Right lobe of liver (tissue), 6 donors: ENCODE measurements around the gene CYS1. TPM values are rescaled to one million over a fixed set of nuclear protein-coding genes. Genes with fewer than 3 reads are reported as not detected.
"Not testable (repeated sequence)": the region's sequence is repeated elsewhere in the genome, so short reads cannot be mapped to it uniquely, and the experiment has no call there.

Experiments
- ATAC-seq, 4 donors: fragments of 200-7000 bp; cut with Tn5 transposase; one replicate each; pipeline ENCODE4 v1.9.1; 2020; ENCODE audit warnings: mild to moderate bottlenecking in 4 of 4, moderate library complexity in 4 of 4
- DNase-seq, 3 donors: peaks; one replicate each; pipeline ENCODE4 v3.0.0-alpha.2; 2020
- H3K27ac ChIP-seq, 3 donors: fragments of 200-600 bp; one replicate each; pipeline ENCODE4 v1.8.0; 2022
- H3K27me3 ChIP-seq, 2 donors: fragments of 200-600 bp; one replicate each; pipeline ENCODE4 v1.8.0; 2022
- H3K36me3 ChIP-seq, 4 donors: fragments of 200-600 bp; sonication (generic) in 1 of 4; one replicate each; pipeline versions ENCODE4 v1.5.1 to v1.8.0; 2017 to 2022; ENCODE audit warnings: control low read depth in 1 of 4
- H3K4me1 ChIP-seq, 4 donors: fragments of 200-600 bp; sonication (generic) in 1 of 4; one replicate each; pipeline versions ENCODE4 v1.5.1 to v1.8.0; 2017 to 2022; ENCODE audit warnings: control low read depth in 1 of 4
- H3K4me3 ChIP-seq, 3 donors: fragments of 200-600 bp; one replicate each; pipeline ENCODE4 v1.8.0; 2022
- H3K9me3 ChIP-seq, 4 donors: fragments of 200-600 bp; sonication (generic) in 1 of 4; one replicate each; pipeline versions ENCODE4 v1.5.1 to v1.8.0; 2017 to 2022; ENCODE audit warnings: control low read depth in 1 of 4
- POLR2A ChIP-seq: fragments of 450-650 bp; IDR thresholded peaks from one replicate; pipeline ENCODE4 v1.6.1; 2017; ENCODE audit warnings: antibody characterized with exemption, mild to moderate bottlenecking
- WGBS: methylation state at CpG from one replicate; pipeline ENCODE4 v1.1.6; 2018; ENCODE audit warnings: low coverage, low lambda C conversion rate; ENCODE audit not compliant: insufficient coverage; ENCODE audit errors: missing lambda C conversion rate; 5-methylcytosine and 5-hydroxymethylcytosine counted together
- intact Hi-C, 2 donors: fragments of 100-400 bp; cut with DNase I; formaldehyde crosslinking; loops; one replicate each; pipeline versions ENCODE4 v1.11.2 to v1.14.1; 2022
- total RNA-seq, 6 experiments: library from RNA; depleted of rRNA in 2 of 6; stranded (reverse); fragments of >200 nt in 2 of 6; fragmentation: NEBNext Ultra II Directional in 3 of 6; extraction: Animal tissue kit (Norgen Biotek cat#: 25700) in 3 of 6; gene quantifications; one replicate each; pipeline versions ENCODE4 v1.1.0 to v1.2.4, GENCODE V29; 2016 to 2023
- TF ChIP-seq, protein P1 (sequence below), 4 donors: fragments of 200-600 bp in 3 of 4; fragments of 450-650 bp in 1 of 4; IDR thresholded peaks; one replicate each; pipeline versions ENCODE4 v1.5.1 to v1.8.0; 2016 to 2022; ENCODE audit warnings: antibody characterized with exemption in 4 of 4, mild to moderate bottlenecking in 2 of 4
- donor health status: DM: no; HTN: yes; CAD: no.
- donor health status: DM: no; HTN: no; CAD: no.
- donor health status: DM: no; HTN: no; CAD: no.
- donor health status: DM: no; HTN: yes; CAD: no.
- donor health status: DM: no; HTN: yes; CAD: no.

CYS1 gene
- total RNA-seq, 6 experiments from 2014 or later = 0.26 to 0.99 (median 0.55) TPM

DNA sequence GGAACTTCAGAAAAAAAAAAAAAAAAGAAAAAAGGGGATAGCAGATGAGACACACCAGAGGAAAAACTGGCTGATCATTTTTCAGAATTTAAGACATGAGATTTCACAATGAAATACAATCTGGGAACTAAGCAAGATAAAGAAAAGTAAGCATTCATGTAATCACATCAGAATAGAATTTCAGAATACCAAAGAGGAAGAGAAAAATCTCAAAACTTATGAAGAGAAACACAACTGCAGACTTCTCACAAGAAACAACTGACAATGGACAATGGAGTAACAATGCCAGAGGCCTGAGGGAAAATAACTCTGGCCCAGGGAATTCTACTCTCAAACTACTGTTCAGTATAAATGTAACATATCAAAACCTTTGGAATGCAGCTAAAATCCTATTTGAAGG, 29.1 kb upstream of the CYS1 start:
- DNase-seq = no peak
- no peaks in the 10 kb centered on the region for H3K36me3 ChIP-seq
- no peak overlapping the region for H3K4me3 ChIP-seq
- no peaks in the 10 kb centered on the region for H3K27me3 ChIP-seq
- ATAC-seq = no peak
- intact Hi-C loops = no loop called here
- peaks cover 0 to 6% (median 0%) of the 10 kb centered on the region in 4 donors for H3K4me1 ChIP-seq
- H3K9me3 ChIP-seq = no peaks in the 10 kb centered on the region
- no peak overlapping the region for H3K27ac ChIP-seq
- TF ChIP-seq POLR2A = no peak
- TF ChIP-seq, protein P1, sequence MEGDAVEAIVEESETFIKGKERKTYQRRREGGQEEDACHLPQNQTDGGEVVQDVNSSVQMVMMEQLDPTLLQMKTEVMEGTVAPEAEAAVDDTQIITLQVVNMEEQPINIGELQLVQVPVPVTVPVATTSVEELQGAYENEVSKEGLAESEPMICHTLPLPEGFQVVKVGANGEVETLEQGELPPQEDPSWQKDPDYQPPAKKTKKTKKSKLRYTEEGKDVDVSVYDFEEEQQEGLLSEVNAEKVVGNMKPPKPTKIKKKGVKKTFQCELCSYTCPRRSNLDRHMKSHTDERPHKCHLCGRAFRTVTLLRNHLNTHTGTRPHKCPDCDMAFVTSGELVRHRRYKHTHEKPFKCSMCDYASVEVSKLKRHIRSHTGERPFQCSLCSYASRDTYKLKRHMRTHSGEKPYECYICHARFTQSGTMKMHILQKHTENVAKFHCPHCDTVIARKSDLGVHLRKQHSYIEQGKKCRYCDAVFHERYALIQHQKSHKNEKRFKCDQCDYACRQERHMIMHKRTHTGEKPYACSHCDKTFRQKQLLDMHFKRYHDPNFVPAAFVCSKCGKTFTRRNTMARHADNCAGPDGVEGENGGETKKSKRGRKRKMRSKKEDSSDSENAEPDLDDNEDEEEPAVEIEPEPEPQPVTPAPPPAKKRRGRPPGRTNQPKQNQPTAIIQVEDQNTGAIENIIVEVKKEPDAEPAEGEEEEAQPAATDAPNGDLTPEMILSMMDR (IDR thresholded peaks at IDR 0.05) = no peak

DNA sequence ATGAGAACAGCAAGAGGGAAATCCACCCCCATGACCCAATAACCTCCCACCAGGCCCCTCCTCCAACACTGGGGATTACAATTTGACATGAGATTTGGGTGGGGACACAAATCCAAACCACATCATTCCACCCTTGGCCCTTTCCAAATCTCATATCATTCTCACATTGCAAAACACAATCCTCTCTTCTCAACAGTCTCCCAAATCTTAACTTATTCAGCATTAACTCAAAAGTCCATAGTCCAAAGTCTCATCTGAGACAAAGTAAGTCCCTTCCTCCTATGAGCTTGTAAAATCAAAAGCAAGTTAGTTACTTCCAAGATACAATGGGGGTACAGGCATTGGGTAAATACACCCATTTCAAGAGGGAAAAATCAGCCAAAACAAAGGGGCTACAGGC, 24.7 kb upstream of the CYS1 start:
- H3K4me3 ChIP-seq, ATAC-seq, H3K4me1 ChIP-seq, H3K36me3 ChIP-seq, H3K27me3 ChIP-seq, H3K9me3 ChIP-seq, DNase-seq, H3K27ac ChIP-seq, intact Hi-C loops: not testable (repeated sequence)

DNA sequence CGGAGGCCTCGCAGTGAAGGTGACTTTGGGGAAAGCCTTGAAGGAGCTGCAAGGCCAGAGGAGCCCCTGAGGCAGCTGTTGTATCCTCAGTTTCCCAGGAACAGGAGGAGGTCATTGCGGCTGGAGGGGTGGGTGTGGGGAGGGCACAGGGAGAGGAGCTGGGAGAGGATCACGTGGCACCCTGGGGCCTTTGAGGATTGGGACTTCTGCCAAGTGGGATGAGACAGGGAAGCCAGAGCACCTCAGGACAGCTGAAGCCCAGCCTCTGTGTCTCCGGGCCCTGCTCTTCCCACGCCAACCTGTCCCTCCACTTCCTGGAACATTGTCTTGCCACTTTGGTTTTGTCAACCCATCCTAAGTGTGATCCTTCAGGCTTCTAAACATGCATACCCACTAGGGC, 23.0 kb upstream of the CYS1 start:
- ATAC-seq (no peak), DNase-seq (no peak)
- TF ChIP-seq, protein P1 (IDR thresholded peaks at IDR 0.05) = no peak
- TF ChIP-seq POLR2A = no peak
- H3K27me3 ChIP-seq = no peaks in the 10 kb centered on the region
- 80% methylated on average over 4 of the region's 6 CpGs for WGBS
- no peaks in the 10 kb centered on the region for H3K9me3 ChIP-seq
- no peak overlapping the region for H3K27ac ChIP-seq
- H3K4me3 ChIP-seq = no peak overlapping the region
- intact Hi-C loops = no loop called here
- peaks cover 0 to 6% (median 0%) of the 10 kb centered on the region in 4 donors for H3K4me1 ChIP-seq
- H3K36me3 ChIP-seq = no peaks in the 10 kb centered on the region

DNA sequence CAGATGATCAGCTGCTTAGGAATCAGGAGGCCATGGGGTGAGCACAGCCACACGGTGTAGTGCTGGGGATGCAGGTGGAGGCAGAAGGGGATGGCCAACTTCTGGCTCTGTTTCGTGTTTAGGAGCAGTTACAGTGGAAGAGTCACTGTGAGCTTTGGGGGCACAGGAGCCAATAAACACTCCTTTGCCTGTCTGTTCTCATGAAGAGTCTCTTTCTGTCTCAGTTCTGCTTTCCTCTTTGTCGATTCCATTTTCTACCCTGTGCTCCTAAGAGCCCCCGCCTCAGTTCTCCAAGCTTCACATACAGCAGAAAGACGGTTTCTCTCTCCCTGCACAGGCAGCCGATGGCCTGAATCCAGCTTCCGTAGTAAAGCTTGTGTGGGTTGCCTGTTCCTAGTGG, 21.3 kb upstream of the CYS1 start:
- TF ChIP-seq, protein P1 (IDR thresholded peaks at IDR 0.05) = no peak
- TF ChIP-seq POLR2A = no peak
- ATAC-seq = no peak
- H3K27ac ChIP-seq = no peak overlapping the region
- no peak overlapping the region for H3K4me3 ChIP-seq
- intact Hi-C loops = no loop called here
- H3K9me3 ChIP-seq = no peaks in the 10 kb centered on the region
- DNase-seq = no peak
- peaks cover 0 to 6% (median 0%) of the 10 kb centered on the region in 4 donors for H3K4me1 ChIP-seq
- WGBS = 61% methylated on average over 7 of the region's 7 CpGs
- H3K27me3 ChIP-seq = no peaks in the 10 kb centered on the region
- no peaks in the 10 kb centered on the region for H3K36me3 ChIP-seq

DNA sequence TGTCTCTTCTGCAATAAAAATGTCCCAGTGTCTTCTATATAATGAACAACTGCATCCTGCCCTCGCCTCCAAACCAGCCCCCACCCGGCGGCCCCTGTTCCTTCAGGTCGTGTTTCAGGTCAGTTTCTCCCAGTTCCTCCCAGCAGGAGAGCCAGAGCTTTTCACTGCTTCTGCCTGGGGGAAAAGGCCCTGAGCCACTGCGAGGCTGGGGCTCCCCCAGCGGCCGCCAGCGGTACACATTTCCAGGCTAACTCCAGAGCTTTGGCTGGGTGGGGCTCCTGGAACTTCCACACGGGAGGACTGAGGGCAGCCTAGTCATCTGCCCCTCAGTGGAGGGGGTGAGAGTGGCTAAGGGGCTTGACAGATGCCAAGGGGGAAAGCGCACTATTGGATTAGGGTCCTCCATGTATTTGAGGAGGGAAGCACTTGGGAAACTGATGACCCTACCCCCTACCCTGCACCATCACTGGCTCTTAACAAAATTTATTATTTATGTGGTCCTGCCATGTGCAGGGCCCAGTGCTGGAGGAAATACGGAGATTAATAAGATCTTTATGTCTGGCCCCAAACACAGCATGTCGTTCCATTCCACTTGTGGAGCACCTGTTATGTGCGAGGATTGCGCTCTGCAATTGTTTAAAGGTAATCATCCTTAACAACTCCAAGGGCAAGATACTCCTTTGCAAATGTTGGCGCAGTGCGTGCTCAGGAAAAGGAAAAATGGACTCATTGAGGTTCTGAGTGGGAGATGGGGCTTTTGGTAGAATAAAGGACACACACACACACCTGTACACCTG, 17.3 kb upstream of the CYS1 start:
- ATAC-seq = peak; percentile 98 to 100 (median 100)
- H3K27me3 ChIP-seq = no peaks in the 10 kb centered on the region
- H3K27ac ChIP-seq = no peak overlapping the region
- intact Hi-C loops = no loop called here
- peak; percentile 69 to 76 (median 75) for DNase-seq
- TF ChIP-seq POLR2A = no peak
- TF ChIP-seq, protein P1 (IDR thresholded peaks at IDR 0.05) = peak; percentile 85 to 92 (median 89)
- no peak overlapping the region for H3K4me3 ChIP-seq
- WGBS = 25% methylated on average over 15 of the region's 16 CpGs
- H3K9me3 ChIP-seq = no peaks in the 10 kb centered on the region
- H3K36me3 ChIP-seq = no peaks in the 10 kb centered on the region
- H3K4me1 ChIP-seq = no peaks in the 10 kb centered on the region
